Amniotic epithelial cell (primary cell): ENCODE data around the gene DHDH.
"Not testable (repeated sequence)": the region's sequence is repeated elsewhere in the genome, so short reads cannot be mapped to it uniquely, and the experiment has no call there.

ENCODE experiments used
- DNase-seq: peaks from one replicate; pipeline ENCODE4 v3.0.0-alpha.2; 2010; ENCODE audit warnings: low read depth

Gene DHDH

GRCh38 chr19:48933382-48933932 is at the start of gene DHDH:
Gene DHDH (plus strand): TSS chr19:48933699. CDS start chr19:48933722, 23 bp downstream.
- DNase-seq: peak; percentile 45

- DNase-seq: no peak
Measured at GRCh38 chr19:48883726-48884125, 49.8 kb upstream of the DHDH start.

- no peak for DNase-seq
Measured at GRCh38 chr19:48887861-48888612, 45.5 kb upstream of the DHDH start.

GRCh38 chr19:48889496-48889895 is 44.0 kb upstream of the DHDH start:
- DNase-seq: not testable (repeated sequence)

GRCh38 chr19:48890551-48890950 is 42.9 kb upstream of the DHDH start:
- DNase-seq: no peak

GRCh38 chr19:48895226-48895625 is 38.3 kb upstream of the DHDH start:
- no peak for DNase-seq

GRCh38 chr19:48896191-48896720 is 37.2 kb upstream of the DHDH start:
- DNase-seq: no peak

GRCh38 chr19:48897181-48897580 is 36.3 kb upstream of the DHDH start:
- DNase-seq: no peak

GRCh38 chr19:48899386-48899749 is 34.1 kb upstream of the DHDH start:
- not testable (repeated sequence) for DNase-seq

- DNase-seq: peak; percentile 97
Measured at GRCh38 chr19:48899781-48900476, 33.6 kb upstream of the DHDH start, which contains the start of gene NUCB1. Gene NUCB1 (plus strand): TSS chr19:48900312. CDS start chr19:48900797, 485 bp downstream.

GRCh38 chr19:48900477-48901406 is 32.8 kb upstream of the DHDH start:
- peak; percentile 55 for DNase-seq

- not testable (repeated sequence) for DNase-seq
Measured at GRCh38 chr19:48902291-48902690, 31.2 kb upstream of the DHDH start.

- not testable (repeated sequence) for DNase-seq
Measured at GRCh38 chr19:48903788-48904187, 29.7 kb upstream of the DHDH start.

- DNase-seq: no peak
Measured at GRCh38 chr19:48905664-48906063, 27.8 kb upstream of the DHDH start.

- DNase-seq: no peak
Measured at GRCh38 chr19:48906324-48906723, 27.2 kb upstream of the DHDH start.

GRCh38 chr19:48907671-48908070 is 25.8 kb upstream of the DHDH start:
- DNase-seq: no peak

GRCh38 chr19:48909424-48910077 is 23.9 kb upstream of the DHDH start:
- not testable (repeated sequence) for DNase-seq

- DNase-seq: no peak
Measured at GRCh38 chr19:48910803-48911202, 22.7 kb upstream of the DHDH start.

GRCh38 chr19:48913114-48913889 is 20.2 kb upstream of the DHDH start:
- no peak for DNase-seq

- DNase-seq: peak; percentile 26
Measured at GRCh38 chr19:48914181-48914580, 19.3 kb upstream of the DHDH start.
